ENCODE results near the gene TOX2. TPM values are rescaled to one million over a fixed set of nuclear protein-coding genes. Genes with fewer than 3 reads are reported as not detected.

Gene TOX2
- total RNA-seq, 6 experiments from 2014 or later: 1.5 to 5.0 (median 2.2) TPM

DNA sequence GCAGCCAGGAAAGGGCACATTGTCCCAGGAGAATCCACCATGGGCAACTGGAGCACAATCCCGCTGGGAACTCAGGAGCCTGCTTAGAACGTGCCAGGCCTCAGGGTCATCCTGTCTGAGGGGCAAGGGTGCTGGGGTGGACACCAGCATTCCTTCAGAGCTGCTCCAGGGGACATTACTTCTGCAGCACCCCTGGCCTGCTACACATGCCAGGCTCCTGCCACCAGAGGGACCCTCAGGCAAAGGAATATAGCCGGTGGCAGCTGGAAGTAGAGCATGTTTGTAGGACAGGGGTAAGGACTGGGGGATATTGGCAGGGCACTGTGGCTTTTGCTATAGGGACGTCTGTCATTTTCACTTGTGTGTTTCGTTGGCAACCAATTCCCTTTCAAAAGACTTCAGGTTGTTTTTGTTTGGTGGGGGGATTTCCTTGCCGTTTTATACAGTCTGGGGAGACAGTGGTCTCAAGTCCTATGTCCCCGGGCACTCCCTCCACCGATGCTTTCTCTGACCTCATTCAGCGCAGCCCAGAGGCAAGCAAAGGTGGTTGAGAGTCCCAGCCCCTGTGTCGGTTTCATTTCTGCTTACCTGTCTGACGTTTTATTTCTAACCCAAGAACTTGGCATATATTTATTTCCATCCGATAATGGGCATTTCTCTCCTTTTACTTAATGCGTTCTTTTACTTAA, 141.5 kb downstream of the TOX2 start:
- no peak for TF ChIP-seq POLR2A (IDR thresholded peaks at IDR 0.05)
- TF ChIP-seq, protein P1, sequence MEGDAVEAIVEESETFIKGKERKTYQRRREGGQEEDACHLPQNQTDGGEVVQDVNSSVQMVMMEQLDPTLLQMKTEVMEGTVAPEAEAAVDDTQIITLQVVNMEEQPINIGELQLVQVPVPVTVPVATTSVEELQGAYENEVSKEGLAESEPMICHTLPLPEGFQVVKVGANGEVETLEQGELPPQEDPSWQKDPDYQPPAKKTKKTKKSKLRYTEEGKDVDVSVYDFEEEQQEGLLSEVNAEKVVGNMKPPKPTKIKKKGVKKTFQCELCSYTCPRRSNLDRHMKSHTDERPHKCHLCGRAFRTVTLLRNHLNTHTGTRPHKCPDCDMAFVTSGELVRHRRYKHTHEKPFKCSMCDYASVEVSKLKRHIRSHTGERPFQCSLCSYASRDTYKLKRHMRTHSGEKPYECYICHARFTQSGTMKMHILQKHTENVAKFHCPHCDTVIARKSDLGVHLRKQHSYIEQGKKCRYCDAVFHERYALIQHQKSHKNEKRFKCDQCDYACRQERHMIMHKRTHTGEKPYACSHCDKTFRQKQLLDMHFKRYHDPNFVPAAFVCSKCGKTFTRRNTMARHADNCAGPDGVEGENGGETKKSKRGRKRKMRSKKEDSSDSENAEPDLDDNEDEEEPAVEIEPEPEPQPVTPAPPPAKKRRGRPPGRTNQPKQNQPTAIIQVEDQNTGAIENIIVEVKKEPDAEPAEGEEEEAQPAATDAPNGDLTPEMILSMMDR (IDR thresholded peaks at IDR 0.05): peak; percentile 7 to 36 (median 24)
- Histone ChIP-seq H3K27ac (no peak overlapping the region), H3K4me1 (no peaks in the 10 kb centered on the region), H3K36me3 (no peaks in the 10 kb centered on the region), H3K27me3 (no peaks in the 10 kb centered on the region), H3K4me3 (no peak overlapping the region), H3K9me3 (no peaks in the 10 kb centered on the region)
- 62% methylated on average over 12 of the region's 13 CpGs for WGBS (ENCODE audit: insufficient coverage, low coverage, low lambda C conversion rate, missing lambda C conversion rate)
- DNase-seq: peak in 2 of 3 donors; percentile 45 to 53
- intact Hi-C loops (cut with DNase I): no loop called here
- peak; percentile 42 to 54 (median 46) for ATAC-seq

DNA sequence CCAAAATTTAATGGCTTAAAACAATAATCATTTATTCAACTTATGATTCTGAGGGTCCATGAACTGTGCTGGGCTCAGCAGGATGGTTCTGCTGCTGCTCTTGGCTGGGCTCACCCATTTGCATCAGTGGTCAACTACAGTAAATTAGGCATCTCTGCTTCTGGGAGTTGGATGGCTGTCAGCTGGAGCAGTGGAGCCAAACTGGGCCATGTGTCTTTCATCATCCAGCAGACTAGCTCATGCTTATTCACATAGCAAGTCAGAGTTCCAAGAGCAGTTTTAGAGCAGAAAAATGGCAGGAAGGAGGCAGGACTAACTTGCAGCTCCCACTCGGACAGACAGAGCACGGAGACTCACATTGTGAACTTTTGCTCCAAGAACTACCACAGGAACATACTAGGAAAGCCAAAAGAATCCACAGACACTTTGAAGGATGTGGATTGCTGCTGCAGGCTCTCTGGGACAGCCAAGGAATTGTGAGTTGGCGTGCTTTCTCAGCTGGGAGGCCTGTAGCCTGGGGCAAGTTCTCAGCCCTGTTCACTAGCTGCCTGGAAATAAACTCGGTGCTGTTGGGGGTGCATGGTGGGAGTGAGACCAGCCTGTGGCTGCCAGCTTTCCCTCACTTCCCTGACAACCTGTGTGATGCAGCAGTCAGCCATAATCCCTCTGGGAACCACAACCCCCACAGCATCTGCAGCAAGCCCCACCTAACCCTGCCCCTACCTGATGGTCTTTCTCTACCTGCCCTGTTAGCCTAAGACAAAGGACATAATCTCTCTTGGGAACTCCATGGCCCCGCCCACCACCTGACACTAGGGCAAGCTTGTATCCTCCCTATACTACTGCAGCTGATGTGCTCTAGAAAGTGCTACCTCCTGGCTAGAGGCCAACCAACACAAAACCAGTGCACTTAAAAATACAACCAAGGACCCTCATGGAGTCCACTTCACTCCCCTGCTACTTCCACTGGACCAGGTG, 143.3 kb downstream of the TOX2 start:
- DNase-seq (no peak), ATAC-seq (no peak)
- intact Hi-C loops (cut with DNase I): no loop called here
- WGBS (ENCODE audit: insufficient coverage, low coverage, low lambda C conversion rate, missing lambda C conversion rate): 86% methylated on average over 1 of the region's 5 CpGs
- H3K36me3 ChIP-seq: no peaks in the 10 kb centered on the region
- no peaks in the 10 kb centered on the region for H3K27me3 ChIP-seq
- no peak for TF ChIP-seq POLR2A (IDR thresholded peaks at IDR 0.05)
- TF ChIP-seq, protein P1 (IDR thresholded peaks at IDR 0.05): no peak
- no peak overlapping the region for H3K4me3 ChIP-seq
- no peaks in the 10 kb centered on the region for H3K4me1 ChIP-seq
- H3K27ac ChIP-seq: no peak overlapping the region
- H3K9me3 ChIP-seq: no peaks in the 10 kb centered on the region

DNA sequence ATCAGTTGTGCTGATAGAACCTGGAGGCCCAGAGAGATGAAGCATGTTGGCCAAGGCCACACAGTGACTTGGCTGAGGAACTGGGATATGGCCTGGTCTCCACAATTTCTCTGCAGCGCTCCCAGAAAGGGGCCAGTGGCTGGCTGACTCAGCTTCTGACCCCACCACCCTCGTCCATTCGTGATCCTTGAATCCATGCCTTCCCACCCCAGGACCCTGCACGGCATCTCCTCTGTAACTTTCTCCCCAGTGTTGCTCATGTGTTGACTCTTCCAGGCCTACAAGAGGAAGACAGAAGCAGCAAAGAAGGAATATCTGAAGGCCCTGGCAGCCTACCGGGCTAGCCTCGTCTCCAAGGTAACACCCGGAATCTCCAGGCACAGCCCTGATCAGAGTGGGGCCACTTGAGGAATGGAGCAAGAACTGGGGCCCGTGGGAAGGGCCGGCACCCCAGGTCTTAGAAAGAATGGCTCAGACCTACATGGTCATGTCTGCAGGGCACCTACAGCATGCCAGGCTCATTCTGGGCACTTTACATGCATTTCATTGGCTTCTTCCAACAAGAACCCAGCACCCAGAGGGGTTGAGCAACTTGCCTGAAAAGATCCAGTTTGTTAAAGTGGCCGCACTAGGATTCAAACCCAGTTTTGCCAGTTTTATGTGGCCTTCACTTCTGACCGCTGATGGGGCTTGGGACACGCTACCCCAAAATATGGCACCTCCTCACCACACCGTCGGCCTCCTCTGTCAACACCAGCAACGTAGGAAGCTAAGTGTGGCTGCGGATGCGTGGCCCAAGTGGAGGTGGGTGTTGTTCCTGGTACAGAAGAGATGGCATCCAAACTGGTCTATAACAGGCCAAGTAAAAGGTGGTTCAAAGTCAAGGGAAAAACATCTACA, 150.1 kb downstream of the TOX2 start:
- Histone ChIP-seq H3K9me3 (no peaks in the 10 kb centered on the region), H3K4me1 (no peaks in the 10 kb centered on the region), H3K27ac (no peak overlapping the region), H3K27me3 (no peaks in the 10 kb centered on the region), H3K4me3 (no peak overlapping the region), H3K36me3 (no peaks in the 10 kb centered on the region)
- TF ChIP-seq, protein P1 (IDR thresholded peaks at IDR 0.05): no peak
- TF ChIP-seq POLR2A (IDR thresholded peaks at IDR 0.05): no peak
- WGBS (ENCODE audit: insufficient coverage, low coverage, low lambda C conversion rate, missing lambda C conversion rate): 96% methylated on average over 5 of the region's 17 CpGs
- no peak for ATAC-seq
- DNase-seq: peak in 1 of 3 donors; percentile 39
- intact Hi-C loops (cut with DNase I): loop anchor here in 1 of 2 donors (5.0 kb wide), 1 partner anchor 307 kb away; no protein-coding TSS in a partner anchor
